Mammary epithelial cell (primary cell): ENCODE data around the gene CIC.

ENCODE experiments used
- EZH2 ChIP-seq: IDR thresholded peaks from 2 replicates; pipeline ENCODE4 v1.6.1; 2012; ENCODE audit warnings: low read length, inconsistent platforms, borderline replicate concordance
- TF ChIP-seq, protein P1 (sequence below), 2 donors: IDR thresholded peaks in 1 of 2; conservative IDR thresholded peaks in 1 of 2; 2 replicates each; pipeline ENCODE4 v1.5.1; 2011 to 2012; ENCODE audit warnings: inconsistent platforms in 2 of 2, low read length in 2 of 2, mild to moderate bottlenecking in 2 of 2, control low read depth in 1 of 2, low read depth in 1 of 2; ENCODE audit not compliant: insufficient read depth in 1 of 2; ENCODE audit errors: extremely low read depth in 1 of 2

GRCh38 chr19:42241279-42241678 is 27.8 kb upstream of the CIC start:
- TF ChIP-seq, protein P1, sequence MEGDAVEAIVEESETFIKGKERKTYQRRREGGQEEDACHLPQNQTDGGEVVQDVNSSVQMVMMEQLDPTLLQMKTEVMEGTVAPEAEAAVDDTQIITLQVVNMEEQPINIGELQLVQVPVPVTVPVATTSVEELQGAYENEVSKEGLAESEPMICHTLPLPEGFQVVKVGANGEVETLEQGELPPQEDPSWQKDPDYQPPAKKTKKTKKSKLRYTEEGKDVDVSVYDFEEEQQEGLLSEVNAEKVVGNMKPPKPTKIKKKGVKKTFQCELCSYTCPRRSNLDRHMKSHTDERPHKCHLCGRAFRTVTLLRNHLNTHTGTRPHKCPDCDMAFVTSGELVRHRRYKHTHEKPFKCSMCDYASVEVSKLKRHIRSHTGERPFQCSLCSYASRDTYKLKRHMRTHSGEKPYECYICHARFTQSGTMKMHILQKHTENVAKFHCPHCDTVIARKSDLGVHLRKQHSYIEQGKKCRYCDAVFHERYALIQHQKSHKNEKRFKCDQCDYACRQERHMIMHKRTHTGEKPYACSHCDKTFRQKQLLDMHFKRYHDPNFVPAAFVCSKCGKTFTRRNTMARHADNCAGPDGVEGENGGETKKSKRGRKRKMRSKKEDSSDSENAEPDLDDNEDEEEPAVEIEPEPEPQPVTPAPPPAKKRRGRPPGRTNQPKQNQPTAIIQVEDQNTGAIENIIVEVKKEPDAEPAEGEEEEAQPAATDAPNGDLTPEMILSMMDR (conservative IDR thresholded peaks at IDR 0.05 in 1 of 2, IDR thresholded peaks at IDR 0.05 in 1 of 2; ENCODE audit: extremely low read depth in 1 of 2, insufficient read depth in 1 of 2, low read depth in 1 of 2, low read length in 2 of 2), result no peak
- no peak for TF ChIP-seq EZH2
